H1 (cell line): Measurements from ENCODE around the gene BSN.

Source experiments
- ATF3 ChIP-seq: IDR thresholded peaks from 2 replicates; pipeline ENCODE4 v1.6.1; 2011; ENCODE audit warnings: low read depth, mild to moderate bottlenecking, low read length; ENCODE audit not compliant: insufficient read depth
- CHD2 ChIP-seq: IDR thresholded peaks from 2 replicates; pipeline ENCODE4 v1.6.1; 2012; ENCODE audit warnings: low read length, improper control_type of control experiment
- CTBP2 ChIP-seq: IDR thresholded peaks from 2 replicates; pipeline ENCODE4 v1.7.0; 2011; ENCODE audit warnings: borderline replicate concordance, mild to moderate bottlenecking, moderate library complexity, mixed read lengths, low read length; ENCODE audit not compliant: insufficient read depth, insufficient read length
- CTCF ChIP-seq, 3 experiments: IDR thresholded peaks; 1 replicate in 2 of 3; 2 replicates in 1 of 3; pipeline versions ENCODE4 v1.5.1 to v1.6.1; 2011; ENCODE audit warnings: low read length in 3 of 3, mild to moderate bottlenecking in 3 of 3, inconsistent platforms in 2 of 3, low read depth in 1 of 3, moderate library complexity in 1 of 3; ENCODE audit not compliant: insufficient read depth in 1 of 3; ENCODE audit errors: control extremely low read depth in 1 of 3
- EGR1 ChIP-seq: IDR thresholded peaks from 2 replicates; pipeline ENCODE4 v1.6.1; 2011; ENCODE audit warnings: low read depth, low read length, borderline replicate concordance
- EP300 ChIP-seq, 2 experiments: IDR thresholded peaks; 1 replicate in 1 of 2; 2 replicates in 1 of 2; pipeline ENCODE4 v1.6.1; 2011 to 2012; ENCODE audit warnings: low read depth in 2 of 2, low read length in 2 of 2, mild to moderate bottlenecking in 2 of 2, borderline replicate concordance in 1 of 2, inconsistent platforms in 1 of 2, moderate library complexity in 1 of 2
- EZH2 ChIP-seq: fragments of 200-600 bp; sonication (generic); IDR thresholded peaks from 2 replicates; pipeline ENCODE4 v1.7.1; 2012; ENCODE audit warnings: low read depth, mild to moderate bottlenecking, moderate library complexity, low read length, inconsistent platforms; ENCODE audit not compliant: severe bottlenecking
- GABPA ChIP-seq: IDR thresholded peaks from 2 replicates; pipeline ENCODE4 v1.6.1; 2011; ENCODE audit warnings: mild to moderate bottlenecking, low read length, moderate library complexity, borderline replicate concordance; ENCODE audit not compliant: insufficient read depth
- NANOG ChIP-seq: IDR thresholded peaks from 2 replicates; pipeline ENCODE4 v1.6.1; 2011; ENCODE audit warnings: low read length, low read depth, mild to moderate bottlenecking, inconsistent platforms; ENCODE audit not compliant: insufficient read depth, poor library complexity, severe bottlenecking
- POLR2A ChIP-seq, 2 experiments: IDR thresholded peaks; 1 replicate in 1 of 2; 2 replicates in 1 of 2; pipeline ENCODE4 v1.6.1; 2011; ENCODE audit warnings: low read depth in 2 of 2, low read length in 2 of 2, mild to moderate bottlenecking in 2 of 2; ENCODE audit errors: control extremely low read depth in 1 of 2
- RAD21 ChIP-seq, 2 experiments: IDR thresholded peaks in 1 of 2; conservative IDR thresholded peaks in 1 of 2; 2 replicates each; pipeline ENCODE4 v1.6.1; 2011; ENCODE audit warnings: low read depth in 2 of 2, low read length in 2 of 2, improper control_type of control experiment in 1 of 2, inconsistent platforms in 1 of 2, mild to moderate bottlenecking in 1 of 2, moderate library complexity in 1 of 2
- SP1 ChIP-seq: IDR thresholded peaks from 2 replicates; pipeline ENCODE4 v1.6.1; 2011; ENCODE audit warnings: low read depth, low read length
- TCF12 ChIP-seq: IDR thresholded peaks from 2 replicates; pipeline ENCODE4 v1.6.1; 2011; ENCODE audit warnings: low read depth, mild to moderate bottlenecking, low read length
- ZNF274 ChIP-seq: IDR thresholded peaks from 2 replicates; pipeline ENCODE4 v1.7.0; 2012; ENCODE audit warnings: low read length, borderline replicate concordance; ENCODE audit errors: extremely low read depth

- TF ChIP-seq EGR1 (no peak), GABPA (no peak), POLR2A (IDR thresholded peaks at IDR 0.05; ENCODE audit: control extremely low read depth in 1 of 2, low read depth in 2 of 2, low read length in 2 of 2) (no peak), CTCF (IDR thresholded peaks at IDR 0.05; ENCODE audit: control extremely low read depth in 1 of 3, insufficient read depth in 1 of 3, low read depth in 1 of 3, low read length in 3 of 3) (peak in 2 of 3 experiments; percentile 10 to 16; a peak in 1 of 4 replicates), ATF3 (no peak), SP1 (no peak), NANOG (no peak), EZH2 (no peak), EP300 (IDR thresholded peaks at IDR 0.05; ENCODE audit: borderline replicate concordance in 1 of 2, low read depth in 2 of 2, low read length in 2 of 2) (no peak), CHD2 (no peak), CTBP2 (no peak), RAD21 (IDR thresholded peaks at IDR 0.05 in 1 of 2, conservative IDR thresholded peaks at IDR 0.05 in 1 of 2; ENCODE audit: low read depth in 2 of 2, low read length in 2 of 2) (peak in 1 of 2 experiments; percentile 38; a peak in 1 of 4 replicates), ZNF274 (no peak), TCF12 (no peak)
These were observed 102.3 kb downstream of the BSN start for GRCh38 chr3:49656541-49657112.
